IMR-90 (cell line): ENCODE results near the gene MYO1F. TPM values are rescaled to one million over a fixed set of nuclear protein-coding genes. Genes with fewer than 3 reads are reported as not detected.

Experiments used
- ATAC-seq: fragments of 200-7000 bp; cut with Tn5 transposase; 2 replicates; pipeline ENCODE4 v1.9.1; 2020; ENCODE audit warnings: low read depth, mild to moderate bottlenecking, moderate library complexity
- BruUV-seq: library from RNA; stranded (reverse); fragments of 400-500 nt; replicated peaks from 2 replicates; lab custom pipeline; 2021; lab: Mats Ljungman, UMichigan
- CTCF ChIA-PET: fragments of 300-600 bp; formaldehyde crosslinking; extraction: SDS; loops from one replicate; lab custom pipeline; 2021; ENCODE audit warnings: antibody characterized with exemption; lab: Yijun Ruan, JAX
- POLR2A ChIA-PET: fragments of 300-600 bp; sonication (Branson Sonifier 250); formaldehyde crosslinking; loops from one replicate; lab custom pipeline; 2022; ENCODE audit warnings: antibody characterized with exemption; ENCODE audit not compliant: unreplicated experiment; lab: Charles Lee
- DNase-seq: peaks from one replicate; pipeline ENCODE4 v3.0.0; 2013
- H2AFZ ChIP-seq: replicated peaks from 2 replicates; pipeline ENCODE3; 2013; ENCODE audit warnings: low read length, mild to moderate bottlenecking; ENCODE audit not compliant: poor library complexity
- H2AK5ac ChIP-seq: 2 replicates; pipeline ENCODE4 v1.6.1; 2013; ENCODE audit warnings: low read depth, low read length, inconsistent platforms
- H2AK9ac ChIP-seq: replicated peaks from 2 replicates; pipeline ENCODE3; 2013; ENCODE audit warnings: mild to moderate bottlenecking, low read depth, low read length, moderate library complexity; ENCODE audit not compliant: poor library complexity
- H2BK120ac ChIP-seq: 2 replicates; pipeline ENCODE4 v1.6.1; 2013; ENCODE audit warnings: low read depth, low read length, inconsistent platforms
- H2BK15ac ChIP-seq: 3 replicates; pipeline ENCODE4 v1.6.1; 2013; ENCODE audit warnings: low read depth, low read length, inconsistent platforms
- H2BK20ac ChIP-seq: 2 replicates; pipeline ENCODE4 v1.6.1; 2013; ENCODE audit warnings: low read depth, mild to moderate bottlenecking, inconsistent platforms, low read length, moderate library complexity
- H2BK5ac ChIP-seq: 2 replicates; pipeline ENCODE4 v1.6.1; 2013; ENCODE audit warnings: mild to moderate bottlenecking, low read depth, low read length, inconsistent platforms; ENCODE audit not compliant: poor library complexity, severe bottlenecking
- H3K14ac ChIP-seq: replicated peaks from 2 replicates; pipeline ENCODE4 v1.6.1; 2013; ENCODE audit warnings: low read depth, low read length, inconsistent platforms
- H3K18ac ChIP-seq: 2 replicates; pipeline ENCODE4 v1.6.1; 2013; ENCODE audit warnings: low read depth, low read length, control low read depth
- H3K23ac ChIP-seq: 2 replicates; pipeline ENCODE4 v1.6.1; 2013; ENCODE audit warnings: low read depth, low read length, inconsistent platforms
- H3K27ac ChIP-seq: 2 replicates; pipeline ENCODE4 v1.5.1; 2013; ENCODE audit warnings: mild to moderate bottlenecking, control low read depth, low read length; ENCODE audit not compliant: insufficient read depth
- H3K27me3 ChIP-seq: 2 replicates; pipeline ENCODE4 v1.6.1; 2013; ENCODE audit warnings: low read length; ENCODE audit not compliant: control insufficient read depth, insufficient read depth
- H3K36me3 ChIP-seq: 2 replicates; pipeline ENCODE4 v1.6.1; 2013; ENCODE audit warnings: low read length, mixed read lengths; ENCODE audit not compliant: control insufficient read depth, insufficient read depth
- H3K4ac ChIP-seq: 2 replicates; pipeline ENCODE4 v1.6.1; 2013; ENCODE audit warnings: low read depth, low read length, inconsistent platforms
- H3K4me1 ChIP-seq: 2 replicates; pipeline ENCODE4 v1.6.1; 2013; ENCODE audit warnings: low read length, mixed read lengths; ENCODE audit not compliant: control insufficient read depth, insufficient read depth
- H3K4me2 ChIP-seq: 2 replicates; pipeline ENCODE4 v1.6.1; 2013; ENCODE audit warnings: low read depth, mild to moderate bottlenecking, control low read depth, low read length, moderate library complexity
- H3K4me3 ChIP-seq: 2 replicates; pipeline ENCODE4 v1.5.1; 2013; ENCODE audit warnings: low read depth, mild to moderate bottlenecking, control low read depth, low read length, moderate library complexity; ENCODE audit not compliant: insufficient read depth
- H3K56ac ChIP-seq: 2 replicates; pipeline ENCODE4 v1.6.1; 2013; ENCODE audit warnings: low read length, inconsistent platforms; ENCODE audit not compliant: insufficient read depth; ENCODE audit errors: extremely low read depth
- H3K79me1 ChIP-seq, 2 experiments: 2 replicates each; pipeline ENCODE4 v1.6.1; 2013; ENCODE audit warnings: low read length in 2 of 2, inconsistent platforms in 1 of 2, low read depth in 1 of 2
- H3K9ac ChIP-seq: 2 replicates; pipeline ENCODE4 v1.6.1; 2013; ENCODE audit warnings: low read depth, low read length, control low read depth
- H3K9me1 ChIP-seq: 2 replicates; pipeline ENCODE4 v1.6.1; 2013; ENCODE audit warnings: low read length, inconsistent platforms; ENCODE audit not compliant: insufficient read depth
- H3K9me3 ChIP-seq: 2 replicates; pipeline ENCODE4 v1.6.1; 2013; ENCODE audit warnings: low read length; ENCODE audit not compliant: control insufficient read depth, insufficient read depth
- H4K20me1 ChIP-seq: 2 replicates; pipeline ENCODE4 v1.6.1; 2013; ENCODE audit warnings: low read length, inconsistent platforms; ENCODE audit not compliant: insufficient read depth
- H4K5ac ChIP-seq: 2 replicates; pipeline ENCODE4 v1.6.1; 2013; ENCODE audit warnings: mild to moderate bottlenecking, low read depth, low read length, control low read depth
- H4K8ac ChIP-seq, 2 experiments: 2 replicates each; pipeline ENCODE4 v1.6.1; 2013; ENCODE audit warnings: low read depth in 2 of 2, low read length in 2 of 2, control low read depth in 1 of 2, inconsistent platforms in 1 of 2
- H4K91ac ChIP-seq: 2 replicates; pipeline ENCODE4 v1.6.1; 2013; ENCODE audit warnings: low read depth, low read length, inconsistent platforms; ENCODE audit not compliant: insufficient read depth
- BHLHE40 ChIP-seq: fragments of 150-350 bp; IDR thresholded peaks from 2 replicates; pipeline ENCODE4 v1.6.1; 2016; ENCODE audit warnings: mild to moderate bottlenecking, low read depth, low read length
- CHD1 ChIP-seq: IDR thresholded peaks from 2 replicates; pipeline ENCODE4 v1.6.1; 2012; ENCODE audit warnings: low read depth, low read length, improper control_type of control experiment
- POLR2A ChIP-seq: IDR thresholded peaks from 2 replicates; pipeline ENCODE4 v1.6.1; 2012; ENCODE audit warnings: mild to moderate bottlenecking, low read depth, low read length
- WGBS, 2 experiments: methylation state at CpG; one replicate each; pipeline versions ENCODE4 v1.1.5 to v1.1.7; 2013; ENCODE audit warnings: missing lambda C conversion rate in 2 of 2; ENCODE audit not compliant: insufficient read length in 1 of 2; ENCODE audit errors: extremely low coverage in 2 of 2; 5-methylcytosine and 5-hydroxymethylcytosine counted together
- dilution Hi-C: fragments of 300-500 bp; cut with HindIII; formaldehyde crosslinking; loops from one replicate; pipeline ENCODE4 v1.14.3; 2018; ENCODE audit warnings: low sequenced_read_pairs; ENCODE audit not compliant: unreplicated experiment
- in situ Hi-C: fragments of 300-500 bp; cut with MboI; formaldehyde crosslinking; loops from 3 replicates; pipeline ENCODE4 v1.14.3; 2019; ENCODE audit warnings: low sequenced_read_pairs, inconsistent platforms, mixed read lengths
- intact Hi-C: fragments of 100-400 bp; cut with micrococcal nuclease; formaldehyde crosslinking; loops from 2 replicates; pipeline ENCODE4 v1.10.0; 2022
- polyA plus RNA-seq, 3 experiments: library from polyadenylated mRNA; depleted of rRNA; stranded (reverse); fragments of >200 nt; gene quantifications; 2 replicates each; pipeline ENCODE4 v1.2.3, GENCODE V29; 2012; ENCODE audit warnings: low replicate concordance in 1 of 3
- total RNA-seq: library from RNA; depleted of rRNA; stranded (reverse); fragments of >200 nt; gene quantifications from 2 replicates; pipeline ENCODE4 v1.2.3, GENCODE V29; 2012
- TF ChIP-seq, protein P1 (sequence below): fragments of 150-350 bp; IDR thresholded peaks from 2 replicates; pipeline ENCODE4 v1.6.1; 2017; ENCODE audit warnings: mild to moderate bottlenecking, antibody characterized with exemption, low read length, low read depth

Gene MYO1F
- total and polyA plus RNA-seq, 2 of the 4 experiments (the other 2 are of a cell fraction) = 0.14 to 0.18 TPM

DNA sequence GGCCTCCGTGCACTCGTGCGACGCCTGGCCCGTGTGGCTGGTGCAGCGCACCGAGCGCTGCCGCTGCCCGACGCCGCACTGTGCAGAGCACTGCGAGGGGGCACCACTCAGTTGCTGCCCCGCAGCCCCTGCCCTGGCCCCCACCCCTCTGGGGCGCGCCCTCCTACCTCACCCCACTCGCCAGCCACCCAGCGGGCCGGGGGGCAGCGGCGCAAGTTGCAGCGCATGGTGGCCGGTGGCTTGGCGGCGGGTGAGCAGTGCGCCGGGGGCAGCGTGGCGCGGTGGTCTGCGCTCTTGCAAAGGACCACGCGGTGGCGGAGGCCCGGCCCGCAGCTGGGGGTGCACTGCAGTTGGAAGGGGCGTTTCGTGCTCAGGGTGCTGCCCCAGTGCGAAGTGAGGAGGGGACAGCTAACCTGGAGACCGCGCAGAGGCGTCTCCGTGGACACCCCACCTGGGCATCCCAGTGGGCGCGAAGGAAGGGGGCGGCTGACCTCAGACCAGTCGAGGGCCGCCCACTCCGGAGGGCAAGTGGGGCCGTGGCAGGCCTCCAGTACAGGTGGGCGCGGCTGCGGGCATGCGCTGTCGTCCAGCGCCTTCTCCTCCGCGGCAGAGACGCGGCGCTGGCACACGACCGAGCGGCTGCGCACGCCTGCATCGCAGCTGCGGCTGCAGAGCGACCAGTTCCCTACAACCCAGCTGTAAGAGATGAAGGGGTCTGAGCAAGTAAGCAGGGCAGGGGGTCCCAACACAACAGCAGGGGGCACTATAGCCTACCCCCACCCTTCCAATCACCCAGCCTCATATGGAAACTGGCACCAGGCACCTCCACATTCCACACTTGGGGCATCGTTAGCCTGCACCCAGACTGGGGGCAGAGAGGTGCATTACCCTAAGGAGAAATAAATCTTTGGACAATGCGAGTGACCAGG is 8.0 kb upstream of the MYO1F start:
- POLR2A ChIA-PET = no interaction called here
- Histone ChIP-seq H3K4ac (no peak overlapping the region), H2BK20ac (no peak overlapping the region), H3K36me3 (peaks cover 7% of the 10 kb centered on the region; the same call in 1 of the 2 replicates), H2BK15ac (no peak overlapping the region), H2BK120ac (no peak overlapping the region), H3K56ac (no peak overlapping the region), H4K8ac (no peak overlapping the region), H3K23ac (no peak overlapping the region), H3K27ac (no peak overlapping the region), H3K9me3 (no peaks in the 10 kb centered on the region), H2AK5ac (no peak overlapping the region; the same call in 1 of the 2 replicates), H3K27me3 (no peaks in the 10 kb centered on the region), H2AFZ (no peak overlapping the region), H3K4me1 (no peaks in the 10 kb centered on the region; the same call in 1 of the 2 replicates), H2BK5ac (no peak overlapping the region), H2AK9ac (no peak overlapping the region), H3K79me1 (no peaks in the 10 kb centered on the region), H3K4me2 (no peak overlapping the region), H3K4me3 (no peak overlapping the region), H4K20me1 (no peaks in the 10 kb centered on the region), H3K14ac (no peak overlapping the region), H4K5ac (no peak overlapping the region), H3K9me1 (no peaks in the 10 kb centered on the region), H4K91ac (no peak overlapping the region), H3K18ac (no peak overlapping the region), H3K9ac (no peak overlapping the region)
- no peak for DNase-seq
- TF ChIP-seq POLR2A (no peak), BHLHE40 (no peak), CHD1 (no peak)
- TF ChIP-seq, protein P1, sequence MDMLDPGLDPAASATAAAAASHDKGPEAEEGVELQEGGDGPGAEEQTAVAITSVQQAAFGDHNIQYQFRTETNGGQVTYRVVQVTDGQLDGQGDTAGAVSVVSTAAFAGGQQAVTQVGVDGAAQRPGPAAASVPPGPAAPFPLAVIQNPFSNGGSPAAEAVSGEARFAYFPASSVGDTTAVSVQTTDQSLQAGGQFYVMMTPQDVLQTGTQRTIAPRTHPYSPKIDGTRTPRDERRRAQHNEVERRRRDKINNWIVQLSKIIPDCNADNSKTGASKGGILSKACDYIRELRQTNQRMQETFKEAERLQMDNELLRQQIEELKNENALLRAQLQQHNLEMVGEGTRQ = no peak
- CTCF ChIA-PET = interaction anchor here (0.7 kb wide), 1 partner anchor 59 kb away, joined by 3 read pairs; no protein-coding TSS in a partner anchor
- intact Hi-C loops (loop anchor here (10.0 kb wide), 1 partner anchor 320 kb away; no protein-coding TSS in a partner anchor), dilution Hi-C loops (no loop called here), in situ Hi-C loops (no loop called here)
- BruUV-seq = no TSS peak
- no peak for ATAC-seq
- WGBS, 2 experiments = 72% methylated on average over 26 of the region's 71 CpGs; no CpG with 5 or more reads in 1 of the 2 experiments
